Thymus (tissue), 11 donors: ENCODE data around the gene TLE4. TPM values are rescaled to one million over a fixed set of nuclear protein-coding genes. Genes with fewer than 3 reads are reported as not detected.

Source experiments
- DNase-seq, 9 donors: peaks; one replicate each; pipeline ENCODE4 v3.0.0-alpha.2; 2013; ENCODE audit warnings: low spot score in 9 of 9, low read depth in 6 of 9, missing footprints in 1 of 9
- H3K27ac ChIP-seq, 2 donors: one replicate each; pipeline ENCODE4 v1.5.1; 2013; ENCODE audit warnings: control low read depth in 1 of 2, low read depth in 1 of 2, low read length in 1 of 2, mild to moderate bottlenecking in 1 of 2, moderate library complexity in 1 of 2
- H3K27me3 ChIP-seq, 2 donors: one replicate each; pipeline ENCODE4 v1.5.1; 2013; ENCODE audit warnings: low read length in 1 of 2; ENCODE audit not compliant: control insufficient read depth in 2 of 2, insufficient read depth in 1 of 2
- H3K36me3 ChIP-seq, 2 donors: one replicate each; pipeline ENCODE4 v1.5.1; 2013; ENCODE audit warnings: low read length in 1 of 2, mild to moderate bottlenecking in 1 of 2, moderate library complexity in 1 of 2; ENCODE audit not compliant: control insufficient read depth in 2 of 2, insufficient read depth in 2 of 2
- H3K4me1 ChIP-seq, 2 donors: one replicate each; pipeline ENCODE4 v1.5.1; 2013; ENCODE audit warnings: low read length in 2 of 2; ENCODE audit not compliant: control insufficient read depth in 2 of 2, insufficient read depth in 2 of 2
- H3K4me3 ChIP-seq, 2 donors: one replicate each; pipeline ENCODE4 v1.5.1; 2013; ENCODE audit warnings: low read length in 2 of 2, control low read depth in 1 of 2, mild to moderate bottlenecking in 1 of 2
- H3K9me3 ChIP-seq, 2 donors: one replicate each; pipeline ENCODE4 v1.5.1; 2013; ENCODE audit warnings: low read length in 1 of 2, mild to moderate bottlenecking in 1 of 2; ENCODE audit not compliant: control insufficient read depth in 2 of 2, insufficient read depth in 1 of 2
- WGBS: extraction: QIAGEN DNeasy Blood & Tissue Kit; methylation state at CpG from one replicate; pipeline ENCODE4 v1.1.7; 2013; 5-methylcytosine and 5-hydroxymethylcytosine counted together
- polyA plus RNA-seq: library from polyadenylated mRNA; stranded (reverse); fragments of 200-250 nt; gene quantifications from one replicate; pipeline ENCODE4 v1.2.3, GENCODE V29; 2013
- total RNA-seq: library from RNA; stranded (reverse); fragments of 120-200 nt; gene quantifications from one replicate; pipeline ENCODE4 v1.2.4, GENCODE V29; 2013
- donor health status: healthy.

The TLE4 gene
- total and polyA plus RNA-seq, 2 donors: 22.6 to 26.9 TPM

- Histone ChIP-seq H3K4me3 (no peak overlapping the region), H3K9me3 (no peaks in the 10 kb centered on the region), H3K36me3 (peaks cover 9 to 13% of the 10 kb centered on the region in 2 donors), H3K27ac (no peak overlapping the region), H3K4me1 (no peaks in the 10 kb centered on the region), H3K27me3 (no peaks in the 10 kb centered on the region)
- WGBS: 96% methylated on average over 4 of the region's 4 CpGs
- DNase-seq: no peak
Measured at GRCh38 chr9:79617395-79617794, 45.6 kb downstream of the TLE4 start.

GRCh38 chr9:79619930-79620329, 48.2 kb downstream of the TLE4 start:
- no peak overlapping the region for H3K4me3 ChIP-seq
- H3K9me3 ChIP-seq: no peaks in the 10 kb centered on the region
- no peak for DNase-seq
- peaks cover 3 to 7% of the 10 kb centered on the region in 2 donors for H3K36me3 ChIP-seq
- H3K27ac ChIP-seq: no peak overlapping the region
- H3K27me3 ChIP-seq: no peaks in the 10 kb centered on the region
- H3K4me1 ChIP-seq: peaks cover 6 to 10% of the 10 kb centered on the region in 2 donors

GRCh38 chr9:79621916-79622575, 50.3 kb downstream of the TLE4 start:
- H3K4me3 ChIP-seq: no peak overlapping the region
- DNase-seq: no peak
- no peaks in the 10 kb centered on the region for H3K27me3 ChIP-seq
- H3K36me3 ChIP-seq: peaks cover 0 to 3% of the 10 kb centered on the region in 2 donors
- peaks cover 6 to 10% of the 10 kb centered on the region in 2 donors for H3K4me1 ChIP-seq
- no peaks in the 10 kb centered on the region for H3K9me3 ChIP-seq
- H3K27ac ChIP-seq: no peak overlapping the region

GRCh38 chr9:79623799-79624721, 52.3 kb downstream of the TLE4 start:
- H3K27me3 ChIP-seq: no peaks in the 10 kb centered on the region
- H3K36me3 ChIP-seq: peaks cover 0 to 5% of the 10 kb centered on the region in 2 donors
- H3K4me1 ChIP-seq: peaks cover 6 to 10% of the 10 kb centered on the region in 2 donors
- no peak overlapping the region for H3K4me3 ChIP-seq
- peak in 2 of 9 donors; percentile 10 to 45 for DNase-seq
- peak overlapping the region; percentile 31 to 59 for H3K27ac ChIP-seq
- WGBS: 32% methylated on average over 6 of the region's 6 CpGs
- H3K9me3 ChIP-seq: no peaks in the 10 kb centered on the region

GRCh38 chr9:79629721-79630120, 58.0 kb downstream of the TLE4 start:
- 98% methylated on average over 2 of the region's 2 CpGs for WGBS
- Histone ChIP-seq H3K27me3 (no peaks in the 10 kb centered on the region), H3K9me3 (no peaks in the 10 kb centered on the region), H3K27ac (no peak overlapping the region), H3K36me3 (peaks cover 0 to 5% of the 10 kb centered on the region in 2 donors), H3K4me1 (peaks cover 0 to 5% of the 10 kb centered on the region in 2 donors), H3K4me3 (no peak overlapping the region)
- DNase-seq: no peak

GRCh38 chr9:79630521-79631403, 59.0 kb downstream of the TLE4 start:
- no peaks in the 10 kb centered on the region for H3K9me3 ChIP-seq
- 91% methylated on average over 5 of the region's 5 CpGs for WGBS
- H3K4me3 ChIP-seq: no peak overlapping the region
- H3K36me3 ChIP-seq: peaks cover 2 to 5% of the 10 kb centered on the region in 2 donors
- DNase-seq: no peak
- peaks cover 0 to 5% of the 10 kb centered on the region in 2 donors for H3K4me1 ChIP-seq
- H3K27me3 ChIP-seq: no peaks in the 10 kb centered on the region
- H3K27ac ChIP-seq: no peak overlapping the region

GRCh38 chr9:79632060-79632459, 60.3 kb downstream of the TLE4 start:
- Histone ChIP-seq H3K4me1 (peaks cover 0 to 5% of the 10 kb centered on the region in 2 donors), H3K27ac (no peak overlapping the region), H3K27me3 (no peaks in the 10 kb centered on the region), H3K9me3 (no peaks in the 10 kb centered on the region), H3K4me3 (no peak overlapping the region), H3K36me3 (peaks cover 5 to 6% of the 10 kb centered on the region in 2 donors)
- 96% methylated on average over 5 of the region's 5 CpGs for WGBS
- DNase-seq: no peak

- H3K4me1 ChIP-seq: peaks cover 0 to 5% of the 10 kb centered on the region in 2 donors
- no peak for DNase-seq
- peaks cover 0 to 6% of the 10 kb centered on the region in 2 donors for H3K36me3 ChIP-seq
- WGBS: 84% methylated on average over 1 of the region's 1 CpG
- H3K4me3 ChIP-seq: no peak overlapping the region
- H3K27ac ChIP-seq: no peak overlapping the region
- H3K9me3 ChIP-seq: no peaks in the 10 kb centered on the region
- H3K27me3 ChIP-seq: no peaks in the 10 kb centered on the region
Measured at GRCh38 chr9:79632705-79633104, 60.9 kb downstream of the TLE4 start.
